H1 (cell line): ENCODE results near the gene FNDC3A. TPM values are rescaled to one million over a fixed set of nuclear protein-coding genes. Genes with fewer than 3 reads are reported as not detected.

Source experiments
- CTCF ChIA-PET: fragments of 300-600 bp; sonication (Branson Sonifier 250); formaldehyde crosslinking; loops from one replicate; lab custom pipeline; 2021; ENCODE audit not compliant: partially characterized antibody; lab: Charles Lee
- POLR2A ChIA-PET: fragments of 300-600 bp; sonication (Branson Sonifier 250); formaldehyde crosslinking; loops from one replicate; lab custom pipeline; 2021; ENCODE audit warnings: inconsistent platforms; ENCODE audit not compliant: partially characterized antibody; lab: Charles Lee
- DNase-seq, 2 experiments: peaks; one replicate each; pipeline versions ENCODE4 v3.0.0 to v3.0.0-alpha.2; 2010 to 2022; ENCODE audit warnings: low spot score in 2 of 2, low read depth in 1 of 2, mixed read lengths in 1 of 2
- FAIRE-seq: peaks from 2 replicates; lab custom pipeline; 2011; peaks lifted over from hg19 to GRCh38; lab: Jason Lieb, UNC
- H2AFZ ChIP-seq: 2 replicates; pipeline ENCODE4 v1.8.1; 2012; ENCODE audit warnings: low read length, inconsistent platforms
- H2AK5ac ChIP-seq: 2 replicates; pipeline ENCODE4 v1.6.1; 2013; ENCODE audit warnings: low read depth, low read length
- H2BK120ac ChIP-seq: replicated peaks from 2 replicates; pipeline ENCODE3; 2013; ENCODE audit warnings: low read depth, low read length, inconsistent platforms
- H2BK12ac ChIP-seq: 2 replicates; pipeline ENCODE4 v1.6.1; 2013; ENCODE audit warnings: low read depth, low read length
- H2BK15ac ChIP-seq: 2 replicates; pipeline ENCODE4 v1.6.1; 2013; ENCODE audit warnings: low read length
- H2BK20ac ChIP-seq: 2 replicates; pipeline ENCODE4 v1.6.1; 2013; ENCODE audit warnings: low read length
- H2BK5ac ChIP-seq: 2 replicates; pipeline ENCODE4 v1.6.1; 2013; ENCODE audit warnings: low read depth, low read length
- H3K14ac ChIP-seq: 2 replicates; pipeline ENCODE4 v1.6.1; 2013; ENCODE audit warnings: inconsistent platforms; ENCODE audit not compliant: insufficient read length
- H3K18ac ChIP-seq: 2 replicates; pipeline ENCODE4 v1.6.1; 2013; ENCODE audit warnings: low read length; ENCODE audit errors: extremely low read depth
- H3K23ac ChIP-seq: 2 replicates; pipeline ENCODE4 v1.6.1; 2013; ENCODE audit warnings: inconsistent platforms; ENCODE audit not compliant: insufficient read length
- H3K23me2 ChIP-seq: 2 replicates; pipeline ENCODE4 v1.6.1; 2013; ENCODE audit warnings: low read depth, low read length
- H3K27ac ChIP-seq: 2 replicates; pipeline ENCODE4 v1.6.1; 2011; ENCODE audit warnings: low read depth, low read length, inconsistent platforms
- H3K27me3 ChIP-seq, 4 experiments: replicated peaks in 1 of 4; 1 replicate in 1 of 4; 2 replicates in 3 of 4; pipeline versions ENCODE4 v1.6.1 to v1.8.1; 2011 to 2013; ENCODE audit warnings: low read length in 3 of 4, mild to moderate bottlenecking in 3 of 4, inconsistent platforms in 2 of 4, mixed read lengths in 2 of 4, moderate library complexity in 1 of 4; ENCODE audit not compliant: control insufficient read depth in 3 of 4, insufficient read depth in 3 of 4; ENCODE audit errors: extremely low read depth in 1 of 4
- H3K36me3 ChIP-seq, 4 experiments: 2 replicates each; pipeline versions ENCODE4 v1.6.1 to v1.8.1; 2011 to 2013; ENCODE audit warnings: mild to moderate bottlenecking in 4 of 4, low read length in 3 of 4, moderate library complexity in 2 of 4, control low read depth in 1 of 4, inconsistent platforms in 1 of 4; ENCODE audit not compliant: insufficient read depth in 4 of 4, control insufficient read depth in 2 of 4
- H3K4ac ChIP-seq: replicated peaks from 2 replicates; pipeline ENCODE3; 2013; ENCODE audit warnings: low read length, low read depth, mixed read lengths, inconsistent platforms; ENCODE audit not compliant: insufficient read length
- H3K4me1 ChIP-seq, 4 experiments: replicated peaks in 1 of 4; 1 replicate in 1 of 4; 2 replicates in 3 of 4; pipeline versions ENCODE4 v1.6.1 to v1.8.1; 2011 to 2013; ENCODE audit warnings: low read length in 3 of 4, inconsistent platforms in 2 of 4, mixed read lengths in 1 of 4; ENCODE audit not compliant: insufficient read depth in 4 of 4, control insufficient read depth in 3 of 4
- H3K4me2 ChIP-seq, 2 experiments: 2 replicates each; pipeline versions ENCODE4 v1.6.1 to v1.8.1; 2011 to 2013; ENCODE audit warnings: low read depth in 2 of 2, low read length in 2 of 2, control low read depth in 1 of 2, inconsistent platforms in 1 of 2, mild to moderate bottlenecking in 1 of 2; ENCODE audit not compliant: insufficient read depth in 1 of 2
- H3K4me3 ChIP-seq, 4 experiments: fragments of 200-600, 300-600 bp in 1 of 4; sonication (generic), shearing (Covaris generic), sonication (Bioruptor Twin) in 1 of 4; 2 replicates each; pipeline versions ENCODE4 v1.5.1 to v1.8.1; 2011 to 2016; ENCODE audit warnings: low read length in 4 of 4, low read depth in 3 of 4, control low read depth in 2 of 4, inconsistent platforms in 2 of 4, mild to moderate bottlenecking in 2 of 4, mixed read lengths in 1 of 4, moderate library complexity in 1 of 4; ENCODE audit not compliant: insufficient read depth in 2 of 4; ENCODE audit errors: extremely low read depth in 1 of 4
- H3K56ac ChIP-seq: replicated peaks from 2 replicates; pipeline ENCODE3; 2013; ENCODE audit warnings: low read depth, mild to moderate bottlenecking, mixed read lengths, low read length, inconsistent platforms; ENCODE audit not compliant: insufficient read length
- H3K79me1 ChIP-seq: 2 replicates; pipeline ENCODE4 v1.6.1; 2013; ENCODE audit warnings: low read depth, low read length, control low read depth
- H3K79me2 ChIP-seq, 2 experiments: 2 replicates each; pipeline versions ENCODE4 v1.6.1 to v1.8.1; 2012 to 2013; ENCODE audit warnings: low read length in 2 of 2, mild to moderate bottlenecking in 2 of 2, inconsistent platforms in 1 of 2; ENCODE audit not compliant: insufficient read depth in 2 of 2, control insufficient read depth in 1 of 2
- H3K9ac ChIP-seq, 4 experiments: replicated peaks in 1 of 4; 1 replicate in 1 of 4; 2 replicates in 3 of 4; pipeline versions ENCODE4 v1.6.1 to v1.8.1; 2011 to 2013; ENCODE audit warnings: low read depth in 3 of 4, low read length in 3 of 4, control low read depth in 2 of 4, mild to moderate bottlenecking in 2 of 4, moderate library complexity in 2 of 4, inconsistent platforms in 1 of 4; ENCODE audit errors: extremely low read depth in 1 of 4
- H3K9me3 ChIP-seq, 2 experiments: 2 replicates each; pipeline versions ENCODE4 v1.6.1 to v1.8.1; 2012 to 2013; ENCODE audit warnings: mild to moderate bottlenecking in 2 of 2, moderate library complexity in 2 of 2, control low read depth in 1 of 2, inconsistent platforms in 1 of 2, low read depth in 1 of 2, low read length in 1 of 2, mixed read lengths in 1 of 2; ENCODE audit not compliant: insufficient read depth in 2 of 2
- H4K20me1 ChIP-seq, 2 experiments: replicated peaks in 1 of 2; 2 replicates each; pipeline versions ENCODE3 to v1.8.1; 2011 to 2013; ENCODE audit warnings: inconsistent platforms in 2 of 2, low read length in 2 of 2, mild to moderate bottlenecking in 1 of 2; ENCODE audit not compliant: insufficient read depth in 2 of 2, control insufficient read depth in 1 of 2
- H4K5ac ChIP-seq: 2 replicates; pipeline ENCODE4 v1.6.1; 2013; ENCODE audit warnings: low read length, low read depth, mixed read lengths, inconsistent platforms; ENCODE audit not compliant: insufficient read length
- H4K8ac ChIP-seq: 2 replicates; pipeline ENCODE4 v1.8.0; 2013; ENCODE audit warnings: mild to moderate bottlenecking, moderate library complexity, low read length, inconsistent platforms; ENCODE audit not compliant: insufficient read depth; ENCODE audit errors: extremely low read depth
- H4K91ac ChIP-seq: replicated peaks from 2 replicates; pipeline ENCODE3; 2013; ENCODE audit warnings: low read length, mixed read lengths, inconsistent platforms; ENCODE audit not compliant: insufficient read length
- CEBPB ChIP-seq: IDR thresholded peaks from 2 replicates; pipeline ENCODE4 v1.6.1; 2012; ENCODE audit warnings: low read depth, low read length
- JUN ChIP-seq: IDR thresholded peaks from 2 replicates; pipeline ENCODE4 v1.6.1; 2011; ENCODE audit warnings: low read depth, mild to moderate bottlenecking, improper control_type of control experiment, low read length
- POU5F1 ChIP-seq: IDR thresholded peaks from 2 replicates; pipeline ENCODE4 v1.6.1; 2011; ENCODE audit warnings: low read depth, mild to moderate bottlenecking, low read length, moderate library complexity
- SIRT6 ChIP-seq: IDR thresholded peaks from one replicate; pipeline ENCODE4 v1.7.1; 2012; ENCODE audit warnings: low read length, inconsistent platforms
- SP1 ChIP-seq: IDR thresholded peaks from 2 replicates; pipeline ENCODE4 v1.6.1; 2011; ENCODE audit warnings: low read depth, low read length
- WGBS, 2 experiments: shearing (Covaris generic) in 1 of 2; methylation state at CpG; one replicate each; pipeline versions ENCODE4 v1.1.6 to v1.1.7; 2013 to 2015; ENCODE audit warnings: low lambda C conversion rate in 2 of 2, mixed read lengths in 2 of 2, inconsistent platforms in 1 of 2, low coverage in 1 of 2, missing lambda C conversion rate in 1 of 2; ENCODE audit not compliant: insufficient replicate concordance in 2 of 2, insufficient coverage in 1 of 2, insufficient read length in 1 of 2; ENCODE audit errors: extremely low coverage in 1 of 2, missing lambda C conversion rate in 1 of 2; 5-methylcytosine and 5-hydroxymethylcytosine counted together
- polyA plus RNA-seq, 7 experiments: library from polyadenylated mRNA; depleted of rRNA in 3 of 7; stranded (reverse) in 5 of 7; unstranded in 2 of 7; fragments of >200 nt in 5 of 7; fragments of 200-250 nt in 2 of 7; gene quantifications; 1 replicate in 5 of 7; 2 replicates in 1 of 7; 4 replicates in 1 of 7; pipeline versions ENCODE4 v1.2.1 to v1.2.3, GENCODE V29; 2011 to 2013; ENCODE audit warnings: missing spikeins in 2 of 7, mixed read lengths in 2 of 7
- total RNA-seq: library from RNA; stranded (reverse); fragmentation: NEBNext Ultra II Directional; extraction: Animal tissue kit (Norgen Biotek cat#: 25700); gene quantifications from 2 replicates; pipeline ENCODE4 v1.2.1, GENCODE V29; 2021
- TF ChIP-seq, protein P1 (sequence below): IDR thresholded peaks from 2 replicates; pipeline ENCODE4 v1.6.1; 2012; ENCODE audit warnings: low read length, inconsistent platforms

FNDC3A gene
- total and polyA plus RNA-seq, 2 of the 8 experiments (the other 6 are each of a cell fraction or from before 2014, with no cell fraction given) = 14.6 to 26.0 TPM

DNA sequence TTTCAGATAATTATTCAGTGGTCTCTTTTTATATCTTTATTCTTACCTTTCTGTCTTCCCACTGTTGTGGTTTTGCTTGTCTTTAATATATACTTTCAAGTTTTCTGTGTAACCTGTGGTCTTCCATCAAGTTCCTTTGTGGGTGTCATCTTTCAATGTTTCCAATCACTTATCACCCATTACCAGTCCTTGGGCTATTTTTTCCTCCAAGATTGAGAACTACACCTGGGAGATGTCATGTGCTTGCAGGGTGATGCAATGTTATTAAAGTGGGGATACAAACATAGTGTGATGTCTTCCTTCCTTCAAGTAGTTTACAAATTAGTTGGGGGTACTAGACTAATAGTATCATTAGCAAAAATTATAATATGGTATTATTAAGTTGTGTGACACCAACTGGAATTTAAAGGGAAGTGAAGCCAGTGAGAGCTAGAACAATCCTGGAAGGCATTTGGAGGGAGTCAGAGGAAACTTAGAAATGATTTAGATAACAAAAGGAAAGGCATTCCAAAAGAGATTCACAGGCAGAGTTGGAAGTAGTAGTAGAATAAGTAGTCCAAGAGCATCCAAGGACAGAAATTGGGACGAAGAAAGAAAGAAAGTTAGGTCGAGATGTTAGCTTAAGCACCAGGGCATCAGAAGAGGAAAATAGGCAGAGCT, 3.4 kb downstream of the FNDC3A start:
- H3K27ac ChIP-seq = no peak overlapping the region
- whole genome bisulfite sequencing, 2 experiments = 36% methylated on average over 2 of the region's 2 CpGs; no CpG with 5 or more reads in 1 of the 2 experiments

More for the DNA sequence above, 3.4 kb downstream of the FNDC3A start:
- H3K4me1 ChIP-seq = peaks cover 0 to 17% (median 5%) of the 10 kb centered on the region in 4 experiments; a peak in 3 of 7 replicates
- H4K91ac ChIP-seq = no peak overlapping the region
- H2BK20ac ChIP-seq = no peak overlapping the region
- H3K4me2 ChIP-seq = peak overlapping the region; percentile 38 to 45
- H3K23me2 ChIP-seq = peaks cover 5% of the 10 kb centered on the region; the same call in 1 of the 2 replicates
- H3K36me3 ChIP-seq = no peaks in the 10 kb centered on the region
- H3K18ac ChIP-seq = no peak overlapping the region
- no peak overlapping the region for H4K8ac ChIP-seq
- no peaks in the 10 kb centered on the region for H3K9me3 ChIP-seq
- no peak overlapping the region for H4K5ac ChIP-seq
- H2AK5ac ChIP-seq = no peak overlapping the region
- no peak overlapping the region for H3K4ac ChIP-seq
- H2BK120ac ChIP-seq = no peak overlapping the region
- H2BK15ac ChIP-seq = no peak overlapping the region
- no peak overlapping the region for H2BK5ac ChIP-seq
- FAIRE-seq = peak; percentile 65
- H3K56ac ChIP-seq = no peak overlapping the region
- DNase-seq = no peak
- H3K4me3 ChIP-seq = peak overlapping the region in 1 of 4 experiments; percentile 97; a peak in 2 of 8 replicates
- ChIA-PET POLR2A (interaction anchor here (0.8 to 1.7 kb wide), 5 partner anchors 9 to 239 kb away, joined by 3 to 5 read pairs (median 3); no protein-coding TSS in a partner anchor), CTCF (no interaction called here)
- no peak overlapping the region for H3K23ac ChIP-seq
- no peak overlapping the region for H3K14ac ChIP-seq
- peaks cover 0 to 74% of the 10 kb centered on the region in 2 experiments; a peak in 3 of 4 replicates for H3K79me2 ChIP-seq
- no peaks in the 10 kb centered on the region; a peak in 1 of 7 replicates for H3K27me3 ChIP-seq
- no peak overlapping the region for H2AFZ ChIP-seq
- no peak overlapping the region for H3K9ac ChIP-seq
- TF ChIP-seq CEBPB (peak; percentile 76), JUN (no peak), SP1 (0 out of 2 replicates have a peak, but pooled peaks have one; percentile 24), POU5F1 (no peak), SIRT6 (no peak)
- TF ChIP-seq, protein P1, sequence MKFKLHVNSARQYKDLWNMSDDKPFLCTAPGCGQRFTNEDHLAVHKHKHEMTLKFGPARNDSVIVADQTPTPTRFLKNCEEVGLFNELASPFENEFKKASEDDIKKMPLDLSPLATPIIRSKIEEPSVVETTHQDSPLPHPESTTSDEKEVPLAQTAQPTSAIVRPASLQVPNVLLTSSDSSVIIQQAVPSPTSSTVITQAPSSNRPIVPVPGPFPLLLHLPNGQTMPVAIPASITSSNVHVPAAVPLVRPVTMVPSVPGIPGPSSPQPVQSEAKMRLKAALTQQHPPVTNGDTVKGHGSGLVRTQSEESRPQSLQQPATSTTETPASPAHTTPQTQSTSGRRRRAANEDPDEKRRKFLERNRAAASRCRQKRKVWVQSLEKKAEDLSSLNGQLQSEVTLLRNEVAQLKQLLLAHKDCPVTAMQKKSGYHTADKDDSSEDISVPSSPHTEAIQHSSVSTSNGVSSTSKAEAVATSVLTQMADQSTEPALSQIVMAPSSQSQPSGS = 0 out of 2 replicates have a peak, but pooled peaks have one; percentile 28
- peaks cover 1 to 3% of the 10 kb centered on the region in 2 experiments for H4K20me1 ChIP-seq
- H2BK12ac ChIP-seq = no peak overlapping the region; the same call in 1 of the 2 replicates
- H3K79me1 ChIP-seq = no peaks in the 10 kb centered on the region
